Fibroblast of gingiva (primary cell): ENCODE results near the gene FLYWCH2.
A peak's percentile ranks its signal among the peaks of the same experiment; 100 is the strongest.

Source experiments
- DNase-seq: peaks from one replicate; pipeline ENCODE4 v3.0.0-alpha.2; 2011; ENCODE audit warnings: low read depth

The FLYWCH2 gene

GRCh38 chr16:2881783-2882649, 999 bp upstream of the FLYWCH2 start:
- DNase-seq = no peak

DNA sequence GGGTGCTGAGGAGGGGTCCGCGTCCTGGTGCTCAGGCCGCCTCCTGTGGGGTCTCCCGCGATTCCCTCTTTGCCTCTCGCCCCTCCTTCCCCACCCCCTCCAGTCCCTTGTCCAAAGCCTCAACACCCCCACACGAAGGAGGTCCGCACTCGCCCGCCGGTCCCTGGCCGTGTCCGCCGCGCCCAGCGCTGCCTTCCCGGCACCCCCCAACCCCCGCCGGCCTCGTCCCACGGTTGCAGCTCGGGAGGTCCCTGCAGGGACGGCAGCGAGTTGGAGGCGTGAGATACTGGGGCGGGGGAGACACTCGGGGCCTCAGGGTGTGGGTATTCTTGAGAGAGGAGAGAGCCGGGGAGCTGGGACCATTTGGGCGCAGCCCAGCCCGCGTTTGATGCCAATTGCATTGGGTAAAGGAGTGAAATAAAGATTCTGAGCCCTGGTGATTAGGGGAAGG, 468 bp downstream of the FLYWCH2 start:
- no peak for DNase-seq

DNA sequence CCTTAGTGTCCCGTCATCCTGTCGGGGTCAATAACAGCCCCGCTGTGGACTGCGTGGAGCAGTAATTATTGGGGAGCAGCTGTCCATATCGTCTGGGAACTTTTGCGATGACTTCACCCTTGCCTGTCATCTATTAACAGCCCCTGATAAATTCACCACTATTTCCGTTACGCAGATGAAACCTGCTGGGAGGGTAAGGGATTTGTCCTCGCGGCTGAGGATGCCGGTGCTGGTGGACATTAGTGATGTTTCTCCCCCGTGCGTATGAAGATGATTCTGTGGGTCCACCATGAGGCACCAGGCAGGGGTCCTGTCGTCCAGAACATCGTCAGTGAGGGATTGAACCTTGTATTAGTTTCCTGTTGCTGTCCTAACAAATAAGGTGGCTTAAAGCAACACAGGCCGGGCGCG, 1.0 kb downstream of the FLYWCH2 start:
- no peak for DNase-seq

DNA sequence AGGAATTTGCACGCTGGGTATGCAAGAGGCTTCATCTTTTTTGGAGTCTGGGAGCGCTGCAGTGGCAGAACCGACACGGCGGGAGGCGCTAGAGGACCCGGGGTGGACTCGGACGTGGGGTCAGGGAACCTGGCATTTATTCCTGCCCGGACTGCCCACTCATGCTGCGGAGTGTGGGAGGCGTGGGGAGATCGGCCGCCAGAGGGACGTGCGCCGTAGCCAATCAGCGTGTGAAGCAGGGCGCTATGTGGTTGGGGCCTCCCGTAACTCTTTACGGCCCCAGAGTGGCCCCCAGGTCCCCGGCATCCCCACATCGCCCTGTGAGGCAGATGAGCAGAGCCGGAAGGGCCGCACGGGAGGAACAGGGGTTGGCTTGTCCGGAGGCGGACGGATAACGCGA, 11.2 kb downstream of the FLYWCH2 start:
- no peak for DNase-seq

DNA sequence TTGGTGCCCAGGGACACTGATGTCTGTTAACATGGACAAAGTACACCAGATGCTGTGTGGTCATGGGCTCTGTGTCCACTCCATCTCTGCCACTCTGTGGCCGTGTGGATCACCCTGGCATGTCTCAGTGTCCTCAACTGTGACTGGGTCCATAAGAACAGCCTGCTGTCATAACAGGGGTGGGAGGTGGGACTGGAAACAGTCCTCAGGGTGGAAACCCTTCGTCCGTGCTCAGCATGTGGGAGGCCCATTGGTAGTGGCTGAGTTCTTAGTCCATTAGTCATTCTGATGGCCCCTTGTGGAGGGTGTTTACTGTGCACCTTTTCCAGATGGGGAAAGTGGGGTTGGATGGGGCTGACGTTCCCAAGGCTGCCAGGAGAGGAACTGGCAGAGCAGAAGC, 12.8 kb downstream of the FLYWCH2 start:
- DNase-seq = no peak

- DNase-seq = no peak
These were observed 13.5 kb downstream of the FLYWCH2 start for GRCh38 chr16:2896480-2897010.

- DNase-seq = no peak
These were observed 14.1 kb downstream of the FLYWCH2 start for GRCh38 chr16:2897110-2897509.

DNA sequence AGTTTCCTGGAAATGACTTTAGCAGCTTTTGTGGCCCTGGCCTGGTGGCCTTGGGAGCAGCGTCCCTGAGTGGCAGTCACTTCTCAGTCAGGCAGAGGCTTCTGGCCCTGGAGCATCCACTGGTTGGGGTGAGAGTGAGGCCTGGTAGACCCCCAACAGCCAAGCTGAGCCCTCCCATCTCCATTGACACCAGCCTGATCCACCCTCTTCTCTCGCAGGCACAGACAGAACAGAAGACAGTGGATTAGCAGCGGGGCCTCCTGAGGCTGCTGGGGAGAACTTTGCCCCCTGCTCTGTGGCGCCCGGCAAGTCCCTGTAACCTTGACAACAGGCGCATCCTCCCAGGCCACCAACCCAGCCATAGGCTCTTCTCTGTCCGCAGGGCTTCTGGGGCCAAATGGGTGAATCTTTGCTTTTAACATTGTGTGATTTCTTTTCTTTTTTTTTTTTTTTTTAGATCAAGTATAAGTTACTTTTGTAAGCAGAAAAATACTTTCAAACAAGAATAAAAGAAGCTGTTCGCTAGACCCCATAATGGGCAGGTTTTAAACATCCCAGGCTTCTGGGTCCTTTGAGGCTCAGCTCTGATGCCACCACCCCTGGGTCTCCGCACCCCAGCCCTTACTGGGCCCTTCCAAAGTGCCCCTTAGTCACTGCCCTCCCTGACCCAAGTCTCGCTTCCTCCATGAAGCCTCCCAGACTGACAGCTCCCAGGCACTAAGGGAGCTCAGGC, 16.0 kb downstream of the FLYWCH2 start:
- DNase-seq = no peak

DNA sequence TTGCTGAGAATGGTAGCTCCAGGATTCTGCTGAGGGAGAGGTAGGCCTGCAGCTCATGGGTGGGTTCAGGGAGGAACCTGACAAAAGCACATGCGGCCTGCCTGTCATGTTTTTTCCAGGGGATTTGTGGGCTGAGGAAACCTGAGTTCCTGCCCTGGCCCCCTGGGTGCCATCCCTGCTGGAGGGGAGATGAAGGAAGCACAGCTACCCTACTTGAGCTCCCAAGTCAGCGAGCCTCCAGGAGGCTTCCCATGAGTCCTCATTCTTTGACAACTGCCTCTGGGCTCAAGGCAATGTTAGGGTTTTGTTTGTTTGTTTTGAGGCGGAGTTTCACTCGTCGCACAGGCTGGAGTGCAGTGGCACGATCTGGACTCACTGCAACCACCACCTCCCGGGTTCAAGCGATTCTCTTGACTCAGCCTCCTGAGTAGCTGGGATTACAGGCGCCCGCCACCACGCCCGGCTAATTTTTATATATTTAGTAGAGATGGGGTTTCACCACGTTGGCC, 16.6 kb downstream of the FLYWCH2 start:
- no peak for DNase-seq

DNA sequence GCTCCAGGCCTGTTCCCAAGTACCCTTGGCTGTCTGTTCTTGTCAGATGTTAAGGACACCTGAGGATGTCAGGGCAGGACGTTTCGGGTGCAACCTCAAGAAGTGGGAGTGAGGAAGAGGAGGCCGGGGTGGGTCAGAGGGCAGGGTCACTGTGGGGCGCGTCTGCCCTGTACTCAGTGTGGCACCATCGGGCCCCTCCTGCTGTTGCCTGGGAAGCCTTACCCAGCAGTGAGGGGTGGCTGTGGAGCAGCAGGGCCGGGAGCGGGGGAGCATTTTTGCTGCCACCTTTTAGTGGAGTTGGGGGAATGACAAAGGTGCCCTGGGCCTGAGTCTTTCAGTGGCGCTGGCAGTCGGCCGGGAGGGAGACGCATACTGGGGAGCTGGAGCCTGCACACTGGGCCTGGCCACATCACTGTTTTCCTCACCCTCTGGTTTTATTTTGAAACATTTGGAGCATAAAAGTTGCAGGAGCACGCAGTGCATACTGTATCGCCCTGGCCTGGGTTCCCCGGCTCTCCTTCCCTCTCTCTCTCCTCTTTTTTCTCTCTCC, 17.6 kb downstream of the FLYWCH2 start:
- no peak for DNase-seq

DNA sequence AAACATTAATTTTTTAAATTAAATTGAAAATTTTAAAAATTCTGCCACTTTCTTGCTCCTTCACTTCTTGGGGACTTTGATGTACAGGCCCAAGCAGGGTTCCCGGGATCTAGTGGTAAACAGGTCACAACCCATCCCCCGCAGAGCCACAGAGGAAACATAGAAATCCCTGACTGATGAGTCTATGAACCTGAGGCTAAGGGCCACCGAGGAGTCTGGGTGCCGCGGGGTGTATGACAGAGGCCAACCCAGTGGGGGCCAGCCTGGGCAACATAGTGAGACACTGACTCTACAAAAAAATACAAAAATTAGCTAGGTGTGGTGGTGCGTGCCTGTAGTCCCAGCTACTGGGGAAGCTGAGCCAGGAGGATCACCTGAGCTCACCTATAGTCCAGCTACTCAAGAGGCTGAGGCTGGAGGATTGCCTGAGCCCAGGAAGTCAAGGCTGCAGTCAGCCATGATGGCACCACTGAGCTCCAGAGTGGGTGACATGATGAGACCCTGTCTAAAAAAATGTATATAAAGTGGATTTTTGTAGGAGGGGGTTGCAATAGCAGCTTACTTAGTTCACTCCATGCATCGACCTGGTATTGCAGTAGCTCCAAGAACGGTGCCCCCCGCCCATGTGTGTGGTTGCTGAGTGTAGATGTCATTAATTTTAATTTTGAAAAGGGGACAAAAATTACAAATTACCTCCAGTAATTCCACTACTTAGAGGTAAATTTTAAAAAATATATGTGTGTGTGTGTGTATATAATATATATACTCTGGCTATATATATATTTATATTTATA, 19.5 kb downstream of the FLYWCH2 start:
- DNase-seq = no peak

DNA sequence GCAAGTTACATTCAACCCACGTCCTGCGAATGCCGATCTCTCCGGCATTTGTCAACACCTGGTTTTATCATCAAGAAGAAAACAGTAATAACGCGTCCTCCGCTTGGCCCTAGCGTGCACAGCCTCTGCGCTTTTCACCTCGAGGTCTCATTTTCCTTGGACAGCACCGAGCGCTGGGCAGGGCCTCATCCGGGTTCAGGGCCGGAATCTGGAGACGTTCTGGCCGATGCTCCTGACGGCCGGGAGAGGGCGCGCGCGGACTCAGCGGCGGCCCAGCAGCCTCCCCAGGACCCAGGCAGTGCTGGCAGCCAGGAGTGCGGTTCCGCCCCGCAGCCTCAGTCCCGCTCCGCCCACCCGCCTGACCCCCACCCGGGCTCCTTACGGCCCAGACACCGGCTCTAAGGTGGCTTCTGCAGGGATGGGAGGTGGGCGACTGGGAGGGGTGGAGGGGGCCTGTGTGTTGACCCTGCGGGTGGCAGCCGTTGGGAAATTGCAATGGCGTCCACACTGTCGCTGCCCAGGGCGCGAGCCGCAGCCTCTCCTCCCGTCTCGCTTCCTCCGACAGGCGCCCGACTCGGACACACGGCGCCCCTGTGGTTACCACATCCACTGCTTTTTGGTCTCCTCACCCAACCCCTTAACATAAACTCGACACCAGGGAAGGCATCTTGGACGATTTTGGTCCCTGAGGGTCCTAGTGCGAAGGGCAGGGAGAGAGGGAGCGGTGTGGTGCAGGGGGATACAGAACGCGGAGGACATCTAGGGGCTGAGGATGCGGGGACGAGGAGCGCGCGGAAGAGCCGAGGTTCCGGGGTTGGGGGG, 21.3 kb downstream of the FLYWCH2 start:
- peak; percentile 85 for DNase-seq

- DNase-seq = no peak
These were observed 21.9 kb downstream of the FLYWCH2 start for GRCh38 chr16:2904922-2905240.

DNA sequence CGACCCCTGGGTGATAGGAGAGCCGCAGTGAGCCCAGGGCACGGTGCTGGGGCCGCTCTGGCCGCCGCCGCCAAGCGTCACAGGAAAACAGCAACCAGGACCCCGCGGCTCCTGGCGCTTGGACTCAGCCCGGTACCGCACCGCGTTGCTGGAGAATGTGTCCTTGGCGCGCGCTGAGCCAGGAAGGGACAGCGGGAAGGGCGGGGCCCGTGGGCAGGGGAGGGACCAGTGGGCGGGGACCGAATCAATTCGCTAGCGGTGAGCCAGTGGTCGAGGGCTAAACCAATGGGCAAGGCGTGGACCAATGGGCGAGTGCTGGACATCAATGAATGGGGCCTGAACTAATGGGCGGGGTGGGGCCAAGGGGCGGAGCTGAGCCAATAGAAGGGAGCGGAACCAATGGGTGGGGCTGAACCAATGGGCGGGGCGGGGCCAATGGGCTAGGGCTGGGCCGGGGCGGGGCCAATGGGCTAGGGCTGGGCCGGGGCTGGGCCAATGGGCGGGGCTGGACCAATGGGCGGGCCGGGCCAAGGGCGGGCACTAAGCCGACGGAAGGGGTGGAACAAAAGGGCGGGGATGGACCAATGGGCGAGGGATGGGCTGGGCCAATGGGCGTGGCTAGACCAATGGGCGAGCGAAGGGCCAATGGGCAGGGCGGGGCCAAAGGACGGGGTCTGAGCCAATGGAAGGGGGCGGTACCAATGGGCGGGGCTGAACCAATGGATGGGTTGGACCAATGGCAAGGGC, 22.4 kb downstream of the FLYWCH2 start:
- peak; percentile 99 for DNase-seq

GRCh38 chr16:2905988-2906387, 23.0 kb downstream of the FLYWCH2 start:
- no peak for DNase-seq

GRCh38 chr16:2907084-2907753, 24.2 kb downstream of the FLYWCH2 start:
- peak; percentile 36 for DNase-seq

GRCh38 chr16:2910441-2910969, 27.5 kb downstream of the FLYWCH2 start:
- peak; percentile 86 for DNase-seq

DNA sequence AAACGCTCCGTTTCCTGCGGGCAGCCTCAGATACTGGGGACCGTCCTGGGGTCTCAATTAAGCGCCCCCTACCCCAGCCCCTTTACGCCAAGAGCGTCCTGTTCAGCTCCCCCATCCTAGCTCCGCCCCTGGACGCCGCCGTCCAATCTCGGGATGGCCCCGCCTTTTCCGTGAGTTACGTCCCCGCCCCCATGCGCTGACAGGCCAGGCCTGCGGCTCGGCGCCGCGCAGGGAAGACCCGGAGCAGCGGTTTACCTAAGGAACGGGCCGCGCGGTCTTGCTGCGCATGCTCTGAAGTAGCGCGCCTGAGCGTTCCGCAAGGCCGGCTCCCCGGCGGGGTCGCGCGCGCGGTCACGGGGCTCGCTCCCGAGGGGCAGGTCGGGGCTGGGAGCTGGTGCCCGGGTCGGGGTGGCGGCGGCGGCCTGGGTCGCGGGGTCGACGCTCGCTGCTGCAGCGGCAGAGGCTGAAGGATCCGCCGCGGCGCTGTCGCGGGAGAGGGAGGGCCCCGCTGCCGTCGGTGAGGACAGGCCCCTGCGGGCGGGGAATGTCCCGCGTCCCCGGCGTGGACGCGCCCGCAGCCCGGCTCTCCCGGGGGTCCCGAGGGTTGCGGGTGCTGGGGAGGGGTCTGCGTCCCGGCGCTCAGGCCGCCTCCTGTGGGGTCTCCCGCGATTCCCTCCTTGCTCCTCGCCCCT, 28.8 kb downstream of the FLYWCH2 start, which contains the start of gene FLYWCH1:
Gene FLYWCH1 (plus strand): TSS at position 294 of the 692 bp plus-strand sequence. CDS start 17,755 bp downstream, outside the sequence.
- peak; percentile 98 for DNase-seq
